GM10248 (cell line): Measurements from ENCODE around the gene C11orf21.

Experiments
- CTCF ChIA-PET: fragments of 300-600 bp; sonication (Branson Sonifier 250); formaldehyde crosslinking; extraction: SDS; loops from one replicate; lab custom pipeline; 2021; ENCODE audit warnings: antibody characterized with exemption; lab: Yijun Ruan, JAX
- POLR2A ChIA-PET: fragments of 350-650 bp; sonication (Branson Sonifier 250); formaldehyde crosslinking; extraction: SDS; loops from one replicate; lab custom pipeline; 2020; ENCODE audit warnings: antibody characterized with exemption; lab: Yijun Ruan, JAX
- DNase-seq: peaks from one replicate; pipeline ENCODE4 v3.0.0; 2012; ENCODE audit errors: extremely low spot score
- CTCF ChIP-seq: IDR thresholded peaks from 2 replicates; pipeline ENCODE4 v1.5.1; 2012; ENCODE audit warnings: mild to moderate bottlenecking, low read depth; ENCODE audit errors: extremely low read depth, missing control alignments, control extremely low read depth

Gene C11orf21

GRCh38 chr11:2297623-2298030 is 4.1 kb downstream of the C11orf21 start:
- no peak for DNase-seq
- CTCF ChIA-PET = interaction anchor here (0.9 to 17.1 kb wide), 4 partner anchors 9 to 645 kb away, joined by 3 to 485 read pairs (median 6); no protein-coding TSS in a partner anchor
- TF ChIP-seq CTCF = no peak
- POLR2A ChIA-PET = no interaction called here

GRCh38 chr11:2296913-2297622 is 4.7 kb downstream of the C11orf21 start:
- ChIA-PET POLR2A (no interaction called here), CTCF (interaction anchor here (0.9 to 17.1 kb wide), 2 partner anchors 124 to 644 kb away, joined by 3 to 485 read pairs; no protein-coding TSS in a partner anchor)
- no peak for TF ChIP-seq CTCF
- DNase-seq = no peak

- ChIA-PET POLR2A (no interaction called here), CTCF (interaction anchor here (1.4 to 17.1 kb wide), 2 partner anchors 125 to 235 kb away, joined by 3 to 485 read pairs; no protein-coding TSS in a partner anchor)
- no peak for DNase-seq
- TF ChIP-seq CTCF = no peak
Measured at GRCh38 chr11:2295971-2296912, 5.5 kb downstream of the C11orf21 start.

- TF ChIP-seq CTCF = no peak
- no peak for DNase-seq
- POLR2A ChIA-PET = no interaction called here
- CTCF ChIA-PET = interaction anchor here (1.4 kb wide), 1 partner anchor 10 kb away, joined by 4 read pairs; no protein-coding TSS in a partner anchor
Measured at GRCh38 chr11:2294926-2295290, 6.8 kb downstream of the C11orf21 start.

GRCh38 chr11:2293984-2294925 is 7.5 kb downstream of the C11orf21 start:
- CTCF ChIA-PET = interaction anchor here (1.4 kb wide), 1 partner anchor 11 kb away, joined by 4 read pairs; no protein-coding TSS in a partner anchor
- POLR2A ChIA-PET = no interaction called here

More at GRCh38 chr11:2293984-2294925, 7.5 kb downstream of the C11orf21 start:
- no peak for DNase-seq
- no peak for TF ChIP-seq CTCF
